Stimulated activated CD8-positive, alpha-beta memory T cell treated with anti-CD3 and anti-CD28 coated beads, Interleukin-15, amount 100 ng/mL, for 4 hours (primary cell): ENCODE measurements around the gene MAPRE2.
"Not testable (repeated sequence)": the region's sequence is repeated elsewhere in the genome, so short reads cannot be mapped to it uniquely, and the experiment has no call there.

Experiments used
- DNase-seq, 2 donors: peaks; one replicate each; pipeline ENCODE4 v3.0.0-alpha.2; 2020; ENCODE audit warnings: low read depth in 2 of 2

MAPRE2 gene

DNA sequence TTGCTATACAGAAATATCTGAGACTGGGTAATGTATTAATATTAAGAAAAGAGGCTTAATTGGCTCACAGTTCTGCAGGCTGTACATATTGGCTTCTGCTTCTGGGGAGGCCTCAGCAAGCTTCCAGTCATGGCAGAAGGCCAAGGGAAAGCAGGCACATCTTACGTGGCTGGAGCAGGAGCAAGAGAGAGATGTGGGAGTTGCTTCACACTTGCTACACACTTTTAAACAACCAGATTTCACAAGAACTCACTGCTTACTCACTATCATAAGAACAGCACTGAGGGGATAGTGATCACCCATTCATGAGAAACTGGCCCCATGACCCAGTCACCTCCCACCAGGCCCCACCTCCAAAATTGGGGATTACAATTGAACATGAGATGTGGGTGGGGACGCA, 50.6 kb downstream of the MAPRE2 start:
- DNase-seq: no peak

- DNase-seq: no peak
These were observed 54.9 kb downstream of the MAPRE2 start for GRCh38 chr18:35095983-35096676.

- no peak for DNase-seq
These were observed 55.4 kb downstream of the MAPRE2 start for GRCh38 chr18:35096677-35097011.

DNA sequence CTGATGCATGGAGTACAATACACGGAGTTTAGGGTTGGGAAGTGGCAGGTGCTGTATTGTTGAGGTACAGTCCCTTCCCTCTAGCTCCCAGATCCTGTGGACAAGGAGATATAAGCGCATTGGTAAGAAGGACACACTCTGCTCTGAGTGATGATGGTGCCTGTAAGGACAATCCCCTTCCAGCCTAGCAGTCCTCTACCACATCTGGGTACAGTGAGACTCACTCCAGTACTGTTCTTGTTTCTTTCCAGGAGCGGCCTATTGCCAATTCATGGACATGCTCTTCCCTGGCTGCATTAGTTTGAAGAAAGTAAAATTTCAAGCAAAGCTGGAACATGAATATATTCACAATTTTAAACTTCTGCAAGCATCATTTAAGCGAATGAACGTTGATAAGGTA, 56.0 kb downstream of the MAPRE2 start:
- DNase-seq: no peak

DNA sequence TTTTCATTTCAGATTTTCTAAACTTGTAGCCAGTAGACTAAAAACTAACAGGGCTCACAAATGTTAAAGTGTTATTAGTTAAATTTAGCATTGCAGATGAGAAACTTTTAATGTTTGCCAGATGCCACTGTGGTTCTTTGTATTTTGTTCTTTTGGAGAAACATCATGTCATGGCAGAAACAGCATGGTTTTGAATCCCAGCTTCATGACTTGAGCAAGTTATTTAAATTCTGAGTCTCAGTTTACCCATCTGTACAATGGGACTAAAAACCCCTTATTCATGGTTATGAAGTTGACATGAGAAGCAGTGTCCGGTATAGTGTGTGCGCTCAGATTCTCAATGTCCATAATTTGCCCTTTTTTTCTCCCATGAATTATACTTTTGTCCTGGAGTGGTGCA, 56.5 kb downstream of the MAPRE2 start:
- no peak for DNase-seq

DNA sequence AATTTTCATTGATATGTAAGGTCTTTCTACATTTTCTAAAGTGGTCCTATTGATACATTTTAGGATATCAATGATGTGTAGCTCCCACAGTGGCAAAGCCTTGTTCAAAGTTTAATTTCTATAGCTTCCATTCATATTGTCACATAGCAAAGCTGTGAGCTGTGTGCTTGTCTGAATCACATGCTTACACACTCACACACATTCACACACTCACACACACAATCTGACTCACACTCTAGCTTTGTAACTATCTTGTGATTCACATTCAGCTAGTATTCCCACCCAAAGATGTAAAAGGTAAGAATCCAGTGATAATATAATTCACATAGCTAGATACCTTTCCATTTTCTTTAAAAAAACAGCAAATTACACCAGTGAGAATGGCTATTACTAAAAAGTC, 58.7 kb downstream of the MAPRE2 start:
- DNase-seq: no peak

DNA sequence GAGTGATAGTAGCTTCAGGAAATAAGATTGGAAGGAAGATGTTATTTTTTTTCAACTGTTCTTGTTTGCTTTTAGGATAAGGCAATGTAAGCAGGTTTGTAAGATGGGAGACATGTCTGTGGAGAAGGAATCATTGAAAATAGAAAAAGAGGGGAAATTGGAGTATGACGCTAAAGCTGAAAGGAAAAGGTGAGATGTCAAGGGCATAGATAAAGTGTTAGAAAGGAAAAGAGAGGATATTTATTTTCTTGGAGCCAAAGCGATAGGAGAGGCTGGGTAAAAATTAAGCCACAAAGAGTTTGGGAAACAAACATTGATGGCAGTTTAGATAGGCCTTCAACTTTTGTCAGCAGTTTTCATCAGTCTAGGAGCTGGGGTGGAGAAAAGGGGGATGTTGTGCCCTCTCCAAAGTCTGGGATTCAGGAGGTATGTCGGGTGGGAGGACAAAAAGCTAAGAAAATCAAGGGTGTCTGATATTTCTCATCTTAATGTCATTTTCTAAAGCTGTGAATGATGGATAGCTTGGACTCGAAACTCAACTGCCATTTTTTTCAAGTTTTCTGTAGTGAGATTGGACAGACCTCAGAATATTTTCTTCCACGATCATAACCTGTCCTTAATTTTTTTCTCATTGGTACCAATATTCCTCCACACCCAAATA, 63.3 kb downstream of the MAPRE2 start:
- no peak for DNase-seq

- no peak for DNase-seq
These were observed 65.0 kb downstream of the MAPRE2 start for GRCh38 chr18:35106013-35106844.

- no peak for DNase-seq
These were observed 65.6 kb downstream of the MAPRE2 start for GRCh38 chr18:35106845-35107148.

DNA sequence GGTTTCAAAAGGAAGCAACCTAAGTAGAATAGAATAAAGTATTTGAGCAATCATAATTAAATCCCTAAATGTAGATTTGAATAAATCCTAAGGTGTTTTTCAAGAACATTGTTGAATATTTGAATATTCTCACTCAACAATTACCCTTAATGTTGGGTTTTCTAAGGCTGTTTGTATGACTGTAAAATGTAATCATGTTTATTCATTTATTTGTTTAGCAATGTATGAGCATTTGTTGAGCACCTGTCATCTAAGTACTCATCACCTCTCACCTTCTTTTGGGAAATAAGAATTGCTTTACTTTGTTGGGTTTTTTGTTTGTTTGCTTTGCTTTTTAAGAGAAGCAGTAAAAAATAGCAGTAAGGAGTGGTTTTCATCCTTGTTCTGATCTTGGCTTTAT, 66.0 kb downstream of the MAPRE2 start:
- DNase-seq: no peak

DNA sequence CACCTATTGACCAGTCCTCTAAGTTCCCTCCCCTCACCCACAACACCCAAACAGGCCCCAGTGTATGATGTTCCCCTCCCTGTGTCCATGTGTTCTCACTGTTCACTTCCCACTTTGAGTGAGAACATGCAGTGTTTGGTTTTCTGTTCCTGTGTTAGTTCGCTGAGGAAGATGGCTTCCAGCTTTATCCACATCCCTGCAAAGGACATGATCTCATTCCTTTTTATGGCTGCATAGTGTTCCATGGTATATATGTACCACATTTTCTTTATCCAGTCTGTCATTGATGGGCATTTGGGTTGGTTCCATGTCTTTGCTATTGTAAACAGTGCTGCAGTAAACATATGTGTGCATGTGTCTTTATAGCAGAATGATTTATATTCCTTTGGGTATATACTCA, 66.9 kb downstream of the MAPRE2 start:
- not testable (repeated sequence) for DNase-seq

GRCh38 chr18:35110059-35110458, 68.8 kb downstream of the MAPRE2 start:
- DNase-seq: no peak

- DNase-seq: no peak
These were observed 69.6 kb downstream of the MAPRE2 start for GRCh38 chr18:35110554-35111485.

DNA sequence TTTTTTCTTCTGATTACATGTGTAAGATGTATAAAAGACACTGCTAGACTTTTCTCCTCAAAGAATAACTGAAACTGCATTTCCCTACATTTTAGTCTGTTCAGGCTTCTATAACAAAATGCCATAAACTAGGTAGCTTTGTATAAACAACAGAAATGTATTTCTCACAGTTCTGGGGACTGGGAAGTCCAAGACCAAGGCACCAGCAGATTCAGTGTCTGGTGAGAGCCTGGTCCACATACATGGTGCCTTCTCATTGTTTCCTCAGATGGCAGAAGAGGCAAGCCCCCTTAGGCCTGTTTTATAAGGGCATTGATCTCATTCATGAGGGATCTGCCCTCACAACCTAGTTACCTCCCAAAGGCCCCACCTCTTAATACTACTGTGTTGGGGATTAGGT, 71.5 kb downstream of the MAPRE2 start:
- no peak for DNase-seq

DNA sequence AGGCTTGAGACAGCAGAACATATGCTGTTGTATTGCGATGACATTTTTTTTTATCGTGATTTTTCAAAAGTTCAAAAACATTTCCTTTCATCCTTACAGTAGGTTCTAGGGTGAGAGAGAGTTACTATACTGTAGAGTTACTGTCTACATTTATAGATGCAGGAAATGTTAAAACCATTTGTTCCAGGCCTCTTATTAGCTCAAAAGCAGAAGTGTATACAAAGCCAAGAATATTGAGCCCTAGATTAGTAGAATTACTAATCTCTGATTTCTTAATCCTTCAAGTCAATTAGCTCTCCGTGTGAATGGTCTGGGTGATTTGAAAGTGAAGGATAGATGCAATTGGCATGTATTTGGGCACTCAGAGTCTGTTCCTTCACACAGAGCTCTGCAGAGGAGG, 73.1 kb downstream of the MAPRE2 start:
- no peak for DNase-seq

DNA sequence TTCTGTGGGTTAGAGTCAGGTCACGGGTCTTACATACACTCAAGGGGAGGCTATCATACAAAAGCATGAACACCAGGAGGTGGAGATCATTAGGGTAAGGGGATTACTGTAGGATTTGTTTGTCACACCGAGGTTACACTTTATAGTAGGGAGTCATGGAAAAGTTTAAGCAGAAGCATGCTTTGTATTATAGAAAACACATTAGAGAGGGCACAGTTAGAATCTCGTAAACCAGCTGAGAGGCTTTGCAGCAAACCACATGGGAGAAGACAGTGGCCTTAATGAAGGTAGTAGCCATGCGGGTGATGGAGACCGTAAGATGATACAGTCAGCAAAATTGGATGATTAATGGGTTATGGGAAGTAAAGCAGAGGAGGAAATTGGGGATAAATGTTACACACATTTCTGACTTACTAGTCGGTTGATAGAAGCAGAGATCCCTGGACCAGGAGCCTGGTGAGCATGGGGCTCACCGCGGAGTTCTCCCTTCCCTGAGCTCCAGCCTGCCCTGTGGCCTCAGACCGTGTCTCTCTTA, 75.6 kb downstream of the MAPRE2 start:
- DNase-seq: no peak

- no peak for DNase-seq
These were observed 76.2 kb downstream of the MAPRE2 start for GRCh38 chr18:35117372-35117771.

GRCh38 chr18:35117951-35118411, 76.8 kb downstream of the MAPRE2 start:
- no peak for DNase-seq

DNA sequence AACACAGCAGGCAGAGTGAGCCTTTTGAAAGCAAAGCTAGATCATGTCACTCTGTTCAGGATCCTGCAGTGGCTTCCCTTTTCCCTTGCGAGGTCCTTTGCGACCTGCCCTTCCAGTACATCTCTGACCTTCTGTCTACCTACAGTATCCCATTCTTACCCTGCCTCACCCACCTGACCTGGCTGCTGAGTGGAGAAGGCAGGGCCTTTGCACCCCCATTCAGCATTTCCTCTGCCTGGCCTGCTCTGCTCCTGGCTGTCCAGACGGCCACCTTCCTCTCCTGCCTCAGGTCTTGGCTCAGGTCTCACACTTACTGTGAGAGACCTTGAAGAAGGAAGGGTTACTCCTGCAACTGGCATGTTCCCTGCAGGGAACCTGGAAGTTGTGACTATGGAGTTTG, 77.4 kb downstream of the MAPRE2 start:
- no peak for DNase-seq

GRCh38 chr18:35121038-35121437, 79.8 kb downstream of the MAPRE2 start:
- no peak for DNase-seq

DNA sequence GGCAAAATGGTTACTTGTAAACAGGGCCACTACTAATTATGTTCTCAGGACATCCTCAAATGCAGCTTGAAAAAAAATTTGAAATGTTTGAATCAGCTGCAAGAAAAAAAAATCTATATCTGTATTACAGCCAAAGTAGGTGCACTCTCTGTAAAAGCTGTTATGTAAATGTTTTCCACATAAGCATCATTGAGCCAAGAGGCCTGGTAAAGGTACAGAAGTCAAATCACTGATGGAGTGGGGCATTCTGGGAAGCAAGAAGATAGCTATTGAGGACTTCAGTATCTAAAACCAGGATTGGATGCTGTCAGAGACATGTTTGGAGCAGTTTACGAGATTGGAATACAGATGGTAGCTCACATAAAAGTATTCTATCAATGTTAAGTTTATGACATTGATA, 80.3 kb downstream of the MAPRE2 start:
- DNase-seq: no peak
